GM12873 (cell line): ENCODE results near the gene ATP11B.

ENCODE experiments used
- CTCF ChIP-seq: IDR thresholded peaks from 2 replicates; pipeline ENCODE4 v1.5.1; 2012; ENCODE audit warnings: low read depth, mild to moderate bottlenecking, moderate library complexity, low read length, control low read depth; ENCODE audit not compliant: insufficient read depth; ENCODE audit errors: missing control alignments

The ATP11B gene

GRCh38 chr3:182917134-182917533 is 123.8 kb downstream of the ATP11B start:
- TF ChIP-seq CTCF = no peak

GRCh38 chr3:182919866-182920357 is 126.6 kb downstream of the ATP11B start:
- TF ChIP-seq CTCF = no peak

- TF ChIP-seq CTCF = no peak
Observed at GRCh38 chr3:182920515-182921084, 127.3 kb downstream of the ATP11B start.

- TF ChIP-seq CTCF = no peak
Observed at GRCh38 chr3:182921665-182922355, 128.5 kb downstream of the ATP11B start.

GRCh38 chr3:182925330-182925943 is 132.1 kb downstream of the ATP11B start:
- TF ChIP-seq CTCF = no peak

- no peak for TF ChIP-seq CTCF
Observed at GRCh38 chr3:182925944-182926337, 132.6 kb downstream of the ATP11B start.

- TF ChIP-seq CTCF = no peak
Observed at GRCh38 chr3:182935803-182936202, 142.5 kb downstream of the ATP11B start.
